IPS DF 6.9 (cell line): ENCODE measurements around the gene DNAJB7.
"Not testable (repeated sequence)": the region's sequence is repeated elsewhere in the genome, so short reads cannot be mapped to it uniquely, and the experiment has no call there.

Experiments
- DNase-seq: peaks from one replicate; pipeline ENCODE4 v3.0.0-alpha.2; 2013; ENCODE audit warnings: low read depth, low spot score
- H3K27ac ChIP-seq: one replicate; pipeline ENCODE4 v1.5.1; 2013; ENCODE audit warnings: low read length, control low read depth
- H3K27me3 ChIP-seq: 2 replicates; pipeline ENCODE4 v1.6.1; 2013; ENCODE audit warnings: mild to moderate bottlenecking, low read length; ENCODE audit not compliant: control insufficient read depth, insufficient read depth
- H3K36me3 ChIP-seq: 2 replicates; pipeline ENCODE4 v1.6.1; 2013; ENCODE audit warnings: low read length; ENCODE audit not compliant: control insufficient read depth, insufficient read depth
- H3K4me1 ChIP-seq: 2 replicates; pipeline ENCODE4 v1.6.1; 2013; ENCODE audit warnings: low read length; ENCODE audit not compliant: control insufficient read depth, insufficient read depth
- H3K4me3 ChIP-seq: 2 replicates; pipeline ENCODE4 v1.5.1; 2013; ENCODE audit warnings: mild to moderate bottlenecking, low read length
- H3K9me3 ChIP-seq: 2 replicates; pipeline ENCODE4 v1.6.1; 2013; ENCODE audit warnings: low read length, inconsistent platforms; ENCODE audit not compliant: control insufficient read depth, insufficient read depth
- WGBS: extraction: QIAGEN DNeasy Blood & Tissue Kit; methylation state at CpG from one replicate; pipeline ENCODE4 v1.1.7; 2013; ENCODE audit warnings: mixed read lengths, missing lambda C conversion rate; ENCODE audit not compliant: insufficient read length, insufficient coverage; 5-methylcytosine and 5-hydroxymethylcytosine counted together

DNAJB7 gene

DNA sequence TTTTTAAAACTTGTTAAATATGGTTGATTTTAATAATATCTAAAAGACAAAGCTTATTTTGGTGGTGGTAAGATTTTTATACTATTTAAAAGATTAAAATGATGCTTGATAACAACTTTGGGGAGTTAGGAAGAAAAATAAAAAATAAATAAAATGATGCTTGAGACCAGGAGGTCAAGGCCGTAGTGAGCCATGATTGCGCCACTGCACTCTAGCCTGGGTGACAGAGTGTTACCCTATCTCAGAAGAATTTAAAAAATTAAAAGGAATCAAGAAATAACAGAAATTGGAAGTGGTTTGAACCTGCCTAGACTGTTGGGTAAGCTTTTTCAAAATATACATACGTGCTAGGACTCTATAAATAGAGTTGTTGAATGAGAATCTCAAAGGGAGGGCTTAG is 12.1 kb upstream of the DNAJB7 start:
- no peaks in the 10 kb centered on the region for H3K4me1 ChIP-seq
- no peak for DNase-seq
- no peaks in the 10 kb centered on the region for H3K9me3 ChIP-seq
- WGBS, result no CpG with 5 or more reads among the region's 3 CpGs
- H3K27me3 ChIP-seq, result no peaks in the 10 kb centered on the region
- H3K36me3 ChIP-seq, result no peaks in the 10 kb centered on the region
- H3K27ac ChIP-seq, result no peak overlapping the region
- no peak overlapping the region for H3K4me3 ChIP-seq

DNA sequence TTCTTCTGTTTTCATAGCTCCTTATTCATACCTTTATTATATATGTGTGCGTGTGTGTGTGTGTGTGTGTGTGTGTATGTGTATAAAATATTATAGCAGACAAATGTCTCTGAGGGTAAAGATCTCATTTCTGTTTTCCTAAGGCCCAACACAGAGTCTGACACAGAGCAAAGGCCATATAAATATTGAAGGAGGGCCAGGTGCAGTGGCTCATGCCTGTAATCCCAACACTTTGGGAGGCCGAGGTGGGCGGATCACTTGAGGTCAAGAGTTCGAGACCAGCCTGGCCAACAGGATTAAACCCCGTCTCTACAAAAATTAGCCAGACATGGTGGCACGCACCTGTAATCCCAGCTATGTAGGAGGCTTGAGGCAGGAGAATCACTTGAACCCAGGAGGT is 6.5 kb upstream of the DNAJB7 start:
- not testable (repeated sequence) for DNase-seq, H3K4me1 ChIP-seq, H3K4me3 ChIP-seq, H3K27me3 ChIP-seq, H3K27ac ChIP-seq, H3K36me3 ChIP-seq, H3K9me3 ChIP-seq
- WGBS, result no CpG with 5 or more reads among the region's 6 CpGs

DNA sequence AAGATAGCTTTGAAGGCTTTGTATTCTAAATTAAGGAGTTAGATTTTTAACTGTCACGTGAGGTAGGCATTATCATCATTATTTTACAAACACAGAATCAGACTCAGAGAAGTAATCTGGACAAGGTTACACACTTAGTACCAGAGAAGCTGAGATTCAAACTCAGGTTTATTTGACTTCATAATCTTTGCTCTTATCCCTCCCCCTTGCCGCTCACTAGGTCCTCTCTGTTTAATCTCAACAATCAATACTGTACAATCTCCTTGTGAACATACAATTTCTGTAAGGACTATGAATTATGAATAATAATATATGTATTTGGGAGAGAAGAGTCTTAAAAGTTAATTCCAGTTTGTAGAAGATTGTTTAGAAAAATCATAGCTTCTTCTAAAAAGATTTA is 5.2 kb upstream of the DNAJB7 start:
- no peaks in the 10 kb centered on the region for H3K27me3 ChIP-seq
- no peaks in the 10 kb centered on the region for H3K4me1 ChIP-seq
- H3K4me3 ChIP-seq, result no peak overlapping the region
- H3K36me3 ChIP-seq, result peaks cover 1% of the 10 kb centered on the region; the same call in 1 of the 2 replicates
- WGBS, result no CpG with 5 or more reads among the region's 2 CpGs
- no peaks in the 10 kb centered on the region for H3K9me3 ChIP-seq
- H3K27ac ChIP-seq, result no peak overlapping the region
- DNase-seq, result no peak

DNA sequence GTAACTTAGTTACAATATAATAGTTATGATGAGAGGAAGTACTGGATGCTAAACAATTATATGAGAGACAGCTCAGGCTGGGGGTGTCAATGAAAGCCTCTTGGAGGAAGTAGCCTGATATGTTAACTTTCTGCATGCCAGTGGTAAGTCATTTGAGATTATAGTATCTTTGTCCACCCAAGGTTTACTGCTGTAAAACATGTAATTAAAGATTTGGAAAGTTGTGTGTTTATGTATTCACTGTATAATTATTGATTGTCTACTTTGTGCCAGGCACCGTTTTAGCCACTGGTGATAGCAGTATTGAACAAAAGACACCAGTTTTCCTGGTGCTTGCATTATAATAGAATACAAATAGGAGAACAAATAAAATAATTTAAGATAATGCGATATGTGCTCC is 624 bp upstream of the DNAJB7 start:
- Histone ChIP-seq H3K4me3 (no peak overlapping the region), H3K4me1 (no peaks in the 10 kb centered on the region), H3K27ac (no peak overlapping the region), H3K36me3 (peaks cover 5% of the 10 kb centered on the region; the same call in 1 of the 2 replicates), H3K9me3 (no peaks in the 10 kb centered on the region), H3K27me3 (no peaks in the 10 kb centered on the region)
- DNase-seq, result no peak
- WGBS, result no CpG with 5 or more reads among the region's 2 CpGs

DNA sequence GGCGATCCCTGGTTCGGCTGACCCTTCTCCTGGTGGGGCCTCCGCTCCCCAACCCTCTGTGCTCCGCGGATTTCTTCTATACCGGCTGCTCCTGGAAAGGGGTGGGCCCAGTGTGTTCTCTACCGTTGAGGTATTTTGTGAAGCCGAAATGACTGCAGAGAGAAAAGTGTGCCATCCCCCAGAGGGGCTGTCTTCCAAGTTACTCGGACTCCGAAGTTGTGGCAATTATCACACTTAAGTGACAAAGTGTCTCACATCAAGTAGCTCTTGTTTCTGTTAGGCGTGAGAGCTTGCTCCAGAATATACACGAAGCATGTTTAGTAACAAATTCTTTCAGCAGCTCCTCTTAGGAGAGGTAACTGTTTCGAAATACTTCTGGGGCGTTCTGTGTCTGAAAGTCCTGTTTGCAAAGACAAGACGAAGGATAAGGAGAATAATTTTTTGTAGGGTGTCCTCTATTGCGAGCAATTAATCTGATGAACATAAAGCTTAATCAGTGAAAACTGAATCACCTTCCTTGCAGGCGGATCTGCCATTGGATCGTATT is 4.5 kb downstream of the DNAJB7 start:
- no peaks in the 10 kb centered on the region for H3K9me3 ChIP-seq
- H3K27ac ChIP-seq, result no peak overlapping the region
- H3K36me3 ChIP-seq, result peaks cover 5% of the 10 kb centered on the region; the same call in 1 of the 2 replicates
- H3K4me1 ChIP-seq, result no peaks in the 10 kb centered on the region
- WGBS, result no CpG with 5 or more reads among the region's 18 CpGs
- no peak for DNase-seq
- peak overlapping the region; percentile 94 for H3K4me3 ChIP-seq
- no peaks in the 10 kb centered on the region for H3K27me3 ChIP-seq

DNA sequence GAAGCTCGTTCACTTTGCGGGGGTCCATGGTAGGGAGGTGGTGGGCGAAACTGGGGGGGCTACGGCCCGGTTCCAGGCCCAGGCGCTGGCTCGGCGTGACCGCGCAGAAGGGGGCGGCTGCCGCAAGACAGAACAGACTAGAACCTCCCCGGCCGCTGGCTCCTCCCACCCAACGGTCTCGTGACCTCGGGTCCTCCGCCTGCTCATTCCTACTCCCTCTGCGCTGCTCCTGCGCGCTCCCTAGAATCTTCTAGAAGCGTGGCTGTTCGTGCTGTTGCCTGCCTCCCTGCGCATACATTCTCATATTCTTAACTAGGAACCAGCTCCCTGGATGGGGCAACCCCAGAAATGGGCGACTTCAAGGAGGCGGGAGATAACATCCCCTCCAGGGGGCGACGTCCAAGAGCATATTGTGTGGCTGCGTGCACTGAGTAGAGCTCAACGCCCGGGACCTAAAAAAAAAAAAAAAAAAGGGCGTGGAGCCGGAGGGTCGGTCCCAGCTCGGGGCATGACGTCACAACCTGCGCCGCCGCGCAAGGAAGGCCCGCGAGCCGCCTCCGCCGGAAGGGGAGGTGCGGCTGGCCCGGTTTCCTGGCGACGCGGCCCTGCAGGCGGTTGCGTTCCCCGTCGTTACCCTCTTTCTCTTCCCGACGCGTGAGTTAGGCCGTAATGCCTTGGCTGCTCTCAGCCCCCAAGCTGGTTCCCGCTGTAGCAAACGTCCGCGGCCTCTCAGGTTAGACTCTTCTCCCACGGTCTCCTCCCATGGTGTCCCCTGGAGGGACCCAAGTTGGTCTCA is 5.2 kb downstream of the DNAJB7 start, which contains the start of the genes ST13 and XPNPEP3:
Gene ST13, minus strand, starts transcription at position 127 of the 796 bp plus-strand sequence. Its CDS starts 99 bp downstream, at position 28.
Gene XPNPEP3, plus strand, starts transcription at position 636 of the 796 bp plus-strand sequence. Its CDS starts 34 bp downstream, at position 670.
- no CpG with 5 or more reads among the region's 63 CpGs for WGBS
- no peaks in the 10 kb centered on the region for H3K27me3 ChIP-seq
- H3K4me3 ChIP-seq, result peak within 1 kb of the TSS; percentile 96
- peak; percentile 91 for DNase-seq
- no peak within 1 kb of the TSS for H3K27ac ChIP-seq
- no peaks in the 10 kb centered on the region for H3K4me1 ChIP-seq
- no peaks in the 10 kb centered on the region for H3K36me3 ChIP-seq
- H3K9me3 ChIP-seq, result no peaks in the 10 kb centered on the region

DNA sequence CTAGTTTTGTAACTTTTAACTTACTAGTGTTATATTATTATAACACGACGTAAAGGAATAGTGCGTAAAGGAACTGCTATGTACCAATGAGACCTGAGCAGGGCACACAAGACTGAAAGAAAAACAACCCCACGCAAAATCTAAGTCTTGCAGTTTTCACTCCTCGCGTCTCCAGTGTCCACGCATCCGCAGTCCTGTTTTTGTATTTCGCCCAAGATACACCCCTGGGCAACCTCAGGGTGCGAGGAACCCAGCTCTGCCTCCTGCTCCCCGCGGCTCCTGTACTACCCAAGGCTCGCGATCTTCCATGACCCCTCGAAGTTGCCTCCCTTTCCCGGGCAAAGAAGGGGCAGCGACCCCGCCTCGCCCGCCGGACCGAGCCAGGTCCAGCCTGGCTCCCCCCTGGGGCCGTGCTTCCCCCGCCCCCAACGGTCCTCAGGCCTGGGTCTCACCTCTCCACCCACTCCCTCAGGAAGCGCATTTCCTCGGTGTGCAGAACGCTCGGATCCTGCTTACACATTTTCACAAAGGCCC is 5.9 kb downstream of the DNAJB7 start:
- Histone ChIP-seq H3K36me3 (no peaks in the 10 kb centered on the region), H3K27me3 (no peaks in the 10 kb centered on the region), H3K4me3 (peak overlapping the region; percentile 96), H3K9me3 (no peaks in the 10 kb centered on the region), H3K4me1 (no peaks in the 10 kb centered on the region), H3K27ac (no peak overlapping the region)
- DNase-seq, result no peak
- no CpG with 5 or more reads among the region's 29 CpGs for WGBS

DNA sequence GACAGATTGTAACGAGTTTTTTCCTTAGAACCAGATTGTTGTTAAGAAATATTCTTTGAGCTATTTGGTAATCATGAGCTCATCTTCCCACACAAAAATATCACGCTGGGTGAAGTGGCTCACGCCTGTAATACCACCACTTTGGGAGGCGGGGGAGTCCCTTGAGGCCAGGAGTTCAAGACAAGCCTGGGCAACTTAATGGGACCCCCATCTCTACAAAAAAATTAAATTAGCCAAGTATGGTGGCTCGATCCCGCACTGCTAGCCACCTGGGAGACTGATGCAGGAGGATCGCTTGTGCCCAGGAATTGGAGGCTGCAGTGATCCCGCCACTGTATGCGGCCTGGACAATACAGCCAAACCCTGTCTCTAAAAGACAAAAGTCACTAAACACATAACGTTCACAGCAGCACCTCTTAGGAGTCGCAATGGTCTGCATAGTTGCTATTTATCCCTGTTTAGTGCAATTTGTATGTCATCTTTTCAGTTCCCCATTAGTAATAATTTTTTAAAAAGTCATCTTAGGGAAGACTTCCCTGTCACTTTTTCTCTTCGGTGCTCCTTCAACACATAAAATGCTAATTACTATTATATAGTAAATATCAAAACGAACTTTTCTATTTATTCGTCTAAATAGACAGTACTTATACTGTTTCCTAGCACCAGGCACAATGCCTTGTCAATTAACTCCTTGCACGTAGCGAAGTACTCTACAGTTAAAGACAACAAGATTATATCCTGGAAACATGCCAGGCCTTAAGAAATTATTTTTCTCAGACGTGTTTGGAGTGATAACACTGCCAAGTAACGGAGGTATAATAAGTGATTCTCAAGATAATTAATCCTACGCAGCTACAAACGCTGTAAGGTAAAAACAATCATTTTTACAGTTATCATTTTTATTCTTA is 6.6 kb downstream of the DNAJB7 start:
- DNase-seq, result no peak
- no peaks in the 10 kb centered on the region for H3K4me1 ChIP-seq
- no peak overlapping the region for H3K27ac ChIP-seq
- H3K4me3 ChIP-seq, result peak overlapping the region; percentile 96; the same call in 1 of the 2 replicates
- no peaks in the 10 kb centered on the region for H3K9me3 ChIP-seq
- H3K27me3 ChIP-seq, result no peaks in the 10 kb centered on the region
- WGBS, result no CpG with 5 or more reads among the region's 20 CpGs
- H3K36me3 ChIP-seq, result no peaks in the 10 kb centered on the region

DNA sequence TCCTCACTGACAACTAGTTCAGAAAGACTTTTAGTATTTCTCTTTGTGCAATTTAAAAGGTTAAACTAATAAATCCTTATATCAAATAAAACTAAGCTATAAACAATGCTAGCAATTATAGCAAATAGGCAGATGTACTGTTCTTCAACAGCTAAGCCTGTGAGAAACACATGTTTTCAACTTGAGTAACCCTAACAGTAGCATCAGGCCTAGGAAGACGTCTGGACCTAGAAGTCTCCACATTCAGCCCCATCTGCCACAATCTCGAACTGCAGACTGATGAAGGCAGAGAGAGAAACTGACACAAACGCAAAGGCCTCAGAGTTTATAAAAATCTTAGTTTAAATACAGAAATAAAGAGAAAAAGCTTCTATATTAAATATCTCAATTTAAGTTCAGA is 8.0 kb downstream of the DNAJB7 start:
- no CpG with 5 or more reads among the region's 3 CpGs for WGBS

DNA sequence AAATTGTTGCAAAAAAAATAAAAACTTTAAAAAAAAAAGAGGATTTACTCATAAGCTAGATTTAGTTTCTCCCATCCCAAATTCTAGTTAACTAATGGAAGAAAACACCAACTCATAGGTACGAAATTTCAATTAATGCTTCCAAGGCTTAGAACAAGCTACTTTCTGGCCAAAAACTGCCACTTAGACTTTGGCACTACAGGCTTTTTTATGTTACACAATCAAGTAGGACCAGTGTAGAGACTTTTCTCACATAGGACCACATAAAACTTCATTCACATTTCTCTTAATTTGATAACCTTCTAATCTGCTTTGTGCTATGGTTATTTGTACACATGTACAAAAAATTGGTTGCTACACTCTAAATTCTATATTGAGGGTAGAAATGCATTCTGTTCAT is 8.6 kb downstream of the DNAJB7 start:
- Histone ChIP-seq H3K4me3 (no peak overlapping the region), H3K36me3 (no peaks in the 10 kb centered on the region), H3K27ac (no peak overlapping the region), H3K4me1 (no peaks in the 10 kb centered on the region), H3K27me3 (no peaks in the 10 kb centered on the region), H3K9me3 (no peaks in the 10 kb centered on the region)
- WGBS, result no CpG with 5 or more reads among the region's 1 CpG
- no peak for DNase-seq

More for the DNA sequence above, 8.0 kb downstream of the DNAJB7 start:
- Histone ChIP-seq H3K4me3 (no peak overlapping the region), H3K9me3 (no peaks in the 10 kb centered on the region), H3K27ac (no peak overlapping the region), H3K4me1 (no peaks in the 10 kb centered on the region), H3K27me3 (no peaks in the 10 kb centered on the region), H3K36me3 (no peaks in the 10 kb centered on the region)
- no peak for DNase-seq
